Endothelial cell of umbilical vein (primary cell): ENCODE measurements around the gene RASA1. TPM values are rescaled to one million over a fixed set of nuclear protein-coding genes. Genes with fewer than 3 reads are reported as not detected.

Experiments used
- BruUV-seq: library from RNA; stranded (reverse); fragments of 400-500 nt; replicated peaks from 2 replicates; lab custom pipeline; 2021; lab: Mats Ljungman, UMichigan
- CTCF ChIA-PET: fragments of 300-600, 350-600 bp; sonication (Branson Sonifier 250); formaldehyde crosslinking; loops from one replicate; lab custom pipeline; 2021; ENCODE audit warnings: antibody characterized with exemption, inconsistent platforms; lab: Charles Lee
- POLR2A ChIA-PET: fragments of 300-600, 350-600 bp; sonication (Branson Sonifier 250); formaldehyde crosslinking; loops from one replicate; lab custom pipeline; 2021; ENCODE audit warnings: antibody characterized with exemption, inconsistent platforms; lab: Charles Lee
- DNase-seq: peaks from one replicate; pipeline ENCODE4 v3.0.0-alpha.2; 2011; ENCODE audit warnings: low read depth, low spot score
- FAIRE-seq: peaks from 2 replicates; lab custom pipeline; 2011; peaks lifted over from hg19 to GRCh38; lab: Jason Lieb, UNC
- H2AFZ ChIP-seq: 2 replicates; pipeline ENCODE4 v1.6.0; 2012; ENCODE audit warnings: low read depth, low read length, control low read depth, inconsistent platforms
- H3K27ac ChIP-seq: 2 replicates; pipeline ENCODE4 v1.5.1; 2011; ENCODE audit warnings: low read depth, mild to moderate bottlenecking, control low read depth, low read length, moderate library complexity; ENCODE audit not compliant: insufficient read depth
- H3K27me3 ChIP-seq, 2 experiments: 2 replicates each; pipeline versions ENCODE4 v1.6.0 to v1.6.1; 2011; ENCODE audit warnings: low read length in 2 of 2, mixed read lengths in 1 of 2; ENCODE audit not compliant: control insufficient read depth in 2 of 2, insufficient read depth in 2 of 2
- H3K36me3 ChIP-seq, 2 experiments: 2 replicates in 1 of 2; 3 replicates in 1 of 2; pipeline ENCODE4 v1.5.1; 2011; ENCODE audit warnings: low read length in 2 of 2, mild to moderate bottlenecking in 1 of 2, moderate library complexity in 1 of 2; ENCODE audit not compliant: control insufficient read depth in 2 of 2, insufficient read depth in 2 of 2; ENCODE audit errors: extremely low read depth in 1 of 2
- H3K4me1 ChIP-seq: 3 replicates; pipeline ENCODE4 v1.5.1; 2011; ENCODE audit warnings: mild to moderate bottlenecking, low read length; ENCODE audit not compliant: control insufficient read depth, insufficient read depth; ENCODE audit errors: extremely low read depth
- H3K4me2 ChIP-seq: 2 replicates; pipeline ENCODE4 v1.6.1; 2011; ENCODE audit warnings: low read length, control low read depth, mixed read lengths; ENCODE audit not compliant: insufficient read depth
- H3K4me3 ChIP-seq, 3 experiments: fragments of 200-600 bp in 1 of 3; sonication (generic), shearing (Covaris generic) in 1 of 3; replicated peaks in 1 of 3; 2 replicates each; pipeline ENCODE4 v1.5.1; 2011 to 2016; ENCODE audit warnings: control low read depth in 3 of 3, low read length in 3 of 3, mild to moderate bottlenecking in 2 of 3, inconsistent platforms in 1 of 3, low read depth in 1 of 3, moderate library complexity in 1 of 3; ENCODE audit not compliant: insufficient read depth in 1 of 3
- H3K79me2 ChIP-seq: 2 replicates; pipeline ENCODE4 v1.6.0; 2012; ENCODE audit warnings: low read length, inconsistent platforms; ENCODE audit not compliant: control insufficient read depth, insufficient read depth
- H3K9ac ChIP-seq: replicated peaks from 2 replicates; pipeline ENCODE3; 2011; ENCODE audit warnings: low read length, control low read depth; ENCODE audit not compliant: insufficient read depth; ENCODE audit errors: extremely low read depth
- H3K9me1 ChIP-seq: replicated peaks from 3 replicates; pipeline ENCODE4 v1.6.0; 2011; ENCODE audit warnings: mild to moderate bottlenecking, low read length; ENCODE audit not compliant: control insufficient read depth, insufficient read depth; ENCODE audit errors: extremely low read depth
- H3K9me3 ChIP-seq: replicated peaks from 2 replicates; pipeline ENCODE4 v1.5.1; 2012; ENCODE audit warnings: low read length, inconsistent platforms; ENCODE audit not compliant: control insufficient read depth, insufficient read depth
- H4K20me1 ChIP-seq: replicated peaks from 2 replicates; pipeline ENCODE3; 2011; ENCODE audit warnings: mild to moderate bottlenecking, low read length; ENCODE audit not compliant: control insufficient read depth, insufficient read depth; ENCODE audit errors: extremely low read depth
- CTCF ChIP-seq, 2 donors: IDR thresholded peaks; 1 replicate in 1 of 2; 2 replicates in 1 of 2; pipeline ENCODE4 v1.5.1; 2011; ENCODE audit warnings: low read length in 2 of 2, mild to moderate bottlenecking in 2 of 2, moderate library complexity in 2 of 2, control low read depth in 1 of 2, inconsistent platforms in 1 of 2, low read depth in 1 of 2; ENCODE audit not compliant: insufficient read depth in 1 of 2; ENCODE audit errors: extremely low read depth in 1 of 2
- EZH2 ChIP-seq: IDR thresholded peaks from 2 replicates; pipeline ENCODE4 v1.6.1; 2012; ENCODE audit warnings: borderline replicate concordance, low read depth, mild to moderate bottlenecking, moderate library complexity, low read length, inconsistent platforms; ENCODE audit not compliant: severe bottlenecking
- FOS ChIP-seq: IDR thresholded peaks from 2 replicates; pipeline ENCODE4 v1.6.1; 2011; ENCODE audit warnings: mild to moderate bottlenecking, low read length, moderate library complexity, borderline replicate concordance; ENCODE audit not compliant: insufficient read depth
- GATA2 ChIP-seq: IDR thresholded peaks from 2 replicates; pipeline ENCODE4 v1.7.0; 2011; ENCODE audit warnings: low read depth, mild to moderate bottlenecking, moderate library complexity, mixed read lengths, low read length; ENCODE audit not compliant: insufficient read length, insufficient read depth
- JUN ChIP-seq: IDR thresholded peaks from 2 replicates; pipeline ENCODE4 v1.6.1; 2011; ENCODE audit warnings: borderline replicate concordance, low read depth; ENCODE audit not compliant: insufficient read length, insufficient read depth
- MYC ChIP-seq: IDR thresholded peaks from one replicate; pipeline ENCODE4 v1.6.1; 2011; ENCODE audit warnings: mild to moderate bottlenecking, low read depth, low read length
- POLR2A ChIP-seq: IDR thresholded peaks from 2 replicates; pipeline ENCODE4 v1.6.1; 2012; ENCODE audit warnings: low read depth, mild to moderate bottlenecking, control low read depth, low read length
- POLR2AphosphoS5 ChIP-seq: IDR thresholded peaks from 2 replicates; pipeline ENCODE4 v1.6.1; 2012; ENCODE audit warnings: low read depth, mild to moderate bottlenecking, control low read depth, low read length, moderate library complexity; ENCODE audit not compliant: insufficient read depth
- dilution Hi-C: fragments of 300-500 bp; cut with MboI; formaldehyde crosslinking; loops from one replicate; pipeline ENCODE4 v1.15.0; 2019; ENCODE audit warnings: low sequenced_read_pairs; ENCODE audit not compliant: extremely low pct_ligation_motif_present
- intact Hi-C: fragments of 100-400 bp; cut with micrococcal nuclease; formaldehyde crosslinking; loops from one replicate; pipeline ENCODE4 v1.10.0; 2022
- polyA plus RNA-seq, 4 experiments: library from polyadenylated mRNA; depleted of rRNA in 3 of 4; stranded (reverse) in 3 of 4; unstranded in 1 of 4; fragments of >200 nt; gene quantifications; 2 replicates each; pipeline versions ENCODE4 v1.2.1 to v1.2.3, GENCODE V29; 2011 to 2012; ENCODE audit warnings: missing spikeins in 1 of 4
- total RNA-seq: library from RNA; stranded (reverse); gene quantifications from 2 replicates; pipeline ENCODE4 v1.2.3, GENCODE V29; 2021
- TF ChIP-seq, protein P1 (sequence below): IDR thresholded peaks from 2 replicates; pipeline ENCODE4 v1.6.1; 2011; ENCODE audit not compliant: insufficient read depth, insufficient read length

Gene RASA1
- total and polyA plus RNA-seq, 2 donors (not counting 3 experiments of a cell fraction or from before 2014, with no cell fraction given): 23.1 to 42.0 TPM

GRCh38 chr5:87360132-87360531 is 92.4 kb downstream of the RASA1 start:
- Histone ChIP-seq H3K27me3 (no peaks in the 10 kb centered on the region), H3K79me2 (no peaks in the 10 kb centered on the region), H3K9me1 (no peaks in the 10 kb centered on the region), H3K27ac (no peak overlapping the region), H4K20me1 (no peaks in the 10 kb centered on the region), H2AFZ (no peak overlapping the region), H3K4me3 (no peak overlapping the region), H3K4me1 (peaks cover 2% of the 10 kb centered on the region), H3K4me2 (no peak overlapping the region), H3K9me3 (no peaks in the 10 kb centered on the region), H3K9ac (no peak overlapping the region), H3K36me3 (peaks cover 2 to 5% of the 10 kb centered on the region in 2 experiments)
- DNase-seq (no peak), FAIRE-seq (no peak)
- BruUV-seq: no TSS peak
- dilution Hi-C loops: no loop called here
- TF ChIP-seq POLR2AphosphoS5 (no peak), GATA2 (no peak), FOS (no peak), JUN (no peak), EZH2 (no peak), POLR2A (no peak), MYC (no peak), CTCF (IDR thresholded peaks at IDR 0.05; ENCODE audit: extremely low read depth in 1 of 2, insufficient read depth in 1 of 2, low read depth in 1 of 2, low read length in 2 of 2) (no peak)
- TF ChIP-seq, protein P1, sequence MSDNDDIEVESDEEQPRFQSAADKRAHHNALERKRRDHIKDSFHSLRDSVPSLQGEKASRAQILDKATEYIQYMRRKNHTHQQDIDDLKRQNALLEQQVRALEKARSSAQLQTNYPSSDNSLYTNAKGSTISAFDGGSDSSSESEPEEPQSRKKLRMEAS: no peak
- POLR2A ChIA-PET: no interaction called here
- CTCF ChIA-PET: interaction anchor here (0.7 to 1.5 kb wide), 2 partner anchors 11 to 290 kb away, joined by 3 to 6 read pairs; no protein-coding TSS in a partner anchor
- intact Hi-C loops: no loop called here
